ENCODE data around the gene TRIM32.
"Not testable (repeated sequence)": the region's sequence is repeated elsewhere in the genome, so short reads cannot be mapped to it uniquely, and the experiment has no call there.

TRIM32 gene

DNA sequence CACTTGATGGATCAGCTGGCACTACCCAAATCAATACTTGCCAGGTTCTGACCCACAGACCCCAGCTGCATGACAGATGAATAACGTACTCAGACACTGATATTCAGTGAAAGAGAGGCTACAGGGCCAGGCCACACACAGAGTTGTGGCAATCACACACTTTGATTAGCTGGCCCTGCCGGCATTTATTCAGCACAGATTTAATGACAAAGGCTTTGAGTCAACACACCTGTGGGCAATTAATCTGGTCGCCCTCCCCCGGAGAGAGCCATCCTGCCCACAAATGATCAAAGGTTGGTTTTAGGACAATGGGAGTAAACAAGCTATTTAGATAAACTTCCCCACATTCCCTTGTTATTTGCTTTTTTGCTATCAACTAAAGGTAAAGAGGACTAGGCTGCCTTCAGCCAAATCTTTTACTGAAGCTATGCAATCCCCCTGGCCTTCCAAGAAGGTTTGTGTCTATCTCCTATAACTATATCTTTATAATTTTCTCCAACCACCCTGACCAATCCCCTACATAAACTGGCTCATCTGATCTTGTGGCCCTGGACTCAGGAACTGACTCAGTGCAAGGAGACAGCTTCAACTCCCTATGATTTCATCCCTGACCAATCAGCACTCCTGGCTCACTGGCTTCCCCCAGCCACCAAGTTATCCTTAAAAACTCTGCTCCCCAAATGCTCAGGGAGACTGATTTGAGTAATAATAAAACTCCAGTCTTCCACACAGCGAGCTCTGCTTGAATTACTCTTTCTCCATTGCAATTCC is 12.7 kb upstream of the TRIM32 start:
- no peak for DNase-seq

DNA sequence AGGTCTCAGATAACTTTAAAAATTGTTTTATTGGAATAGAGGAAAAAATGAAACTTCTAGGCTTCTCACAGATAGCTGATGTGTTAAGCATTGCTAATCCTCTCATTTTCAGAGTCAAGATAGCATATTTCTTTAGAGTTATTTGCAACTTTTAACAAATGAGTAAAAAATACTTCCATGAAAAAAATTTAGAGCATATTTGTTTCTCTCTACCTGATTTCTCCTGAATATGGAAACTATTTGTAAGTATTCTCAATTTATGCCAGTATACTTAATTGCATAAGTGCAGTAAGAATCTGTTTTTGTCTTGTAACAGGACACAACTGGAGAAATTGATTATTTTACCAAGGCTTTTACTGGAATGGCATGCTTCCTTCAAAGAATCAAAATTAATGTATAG is 3.6 kb upstream of the TRIM32 start:
- no peak for DNase-seq

DNA sequence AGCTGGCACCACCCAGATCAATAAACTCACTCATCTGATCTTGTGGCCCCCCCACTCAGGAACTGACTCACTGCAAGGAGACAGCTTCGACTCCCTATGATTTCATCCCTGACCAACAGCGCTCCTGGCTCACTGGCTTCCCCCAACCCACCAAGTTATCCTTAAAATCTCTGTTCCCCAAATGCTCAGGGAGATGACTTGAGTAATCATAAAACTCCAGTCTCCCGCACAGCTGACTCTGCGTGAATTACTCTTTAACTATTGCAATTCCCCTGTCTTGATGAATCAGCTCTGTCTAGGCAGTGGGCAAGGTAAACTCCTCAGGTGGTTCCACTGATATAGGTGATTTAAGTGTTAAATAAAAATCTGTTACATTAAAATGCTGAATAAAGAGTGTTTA is 1.9 kb upstream of the TRIM32 start:
- DNase-seq = no peak

DNA sequence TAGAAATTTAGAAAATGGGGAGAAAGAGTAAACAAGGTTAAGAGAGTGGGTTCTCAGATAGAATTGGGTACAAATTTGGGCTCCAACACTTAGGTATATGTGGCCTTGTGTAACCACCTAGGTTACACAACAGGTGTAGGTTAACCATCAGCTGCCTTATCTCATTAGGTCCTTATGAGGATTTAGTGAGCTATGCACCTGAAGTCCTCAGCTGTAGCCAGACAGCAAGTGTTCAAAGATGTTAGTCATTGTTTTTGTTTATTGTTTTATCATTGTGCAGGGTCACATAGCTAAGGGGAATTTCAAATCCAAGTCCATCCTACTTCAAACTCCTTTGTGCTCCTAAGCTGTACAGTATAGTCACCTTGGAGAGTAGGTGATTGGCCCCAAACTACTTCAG is 970 bp upstream of the TRIM32 start:
- no peak for DNase-seq

DNA sequence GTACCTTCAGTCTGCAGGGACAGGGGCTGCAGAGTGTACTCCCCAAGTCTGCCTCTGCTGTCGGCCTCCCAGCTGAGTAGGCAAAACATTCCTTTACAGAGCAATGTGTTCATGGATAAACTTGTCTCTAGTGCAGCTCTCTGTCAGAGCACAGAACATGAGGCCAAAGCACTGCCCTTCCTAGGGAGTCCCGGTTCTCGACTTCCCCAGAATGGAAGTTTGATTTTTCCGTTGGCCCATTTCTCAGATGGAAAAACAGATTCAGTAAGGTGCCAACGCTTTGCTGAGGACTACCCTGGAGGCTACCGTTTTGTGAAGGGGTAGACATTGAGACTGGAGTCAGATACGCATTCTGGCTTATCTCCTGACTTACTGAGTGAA is 422 bp upstream of the TRIM32 start:
- no peak for DNase-seq

DNA sequence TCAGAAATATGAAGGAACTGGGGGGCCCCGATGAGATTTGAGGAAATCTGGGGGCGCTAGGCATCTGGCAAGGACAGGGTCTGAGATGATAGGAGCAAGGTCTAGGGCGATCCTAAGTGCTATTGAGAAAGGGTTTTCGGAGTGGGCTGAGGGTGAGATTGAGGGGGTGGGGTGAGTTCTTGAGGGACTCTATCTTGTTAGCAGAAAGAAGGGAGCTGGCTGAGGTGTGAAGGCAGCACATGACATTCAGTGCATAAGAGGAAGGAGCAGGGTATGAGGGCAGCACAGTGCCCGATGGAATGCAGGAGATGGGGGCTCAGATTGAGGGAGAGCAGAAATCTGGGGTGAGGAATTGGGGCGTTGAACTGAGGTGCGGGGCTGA is 640 bp downstream of the TRIM32 start:
- DNase-seq = no peak

DNA sequence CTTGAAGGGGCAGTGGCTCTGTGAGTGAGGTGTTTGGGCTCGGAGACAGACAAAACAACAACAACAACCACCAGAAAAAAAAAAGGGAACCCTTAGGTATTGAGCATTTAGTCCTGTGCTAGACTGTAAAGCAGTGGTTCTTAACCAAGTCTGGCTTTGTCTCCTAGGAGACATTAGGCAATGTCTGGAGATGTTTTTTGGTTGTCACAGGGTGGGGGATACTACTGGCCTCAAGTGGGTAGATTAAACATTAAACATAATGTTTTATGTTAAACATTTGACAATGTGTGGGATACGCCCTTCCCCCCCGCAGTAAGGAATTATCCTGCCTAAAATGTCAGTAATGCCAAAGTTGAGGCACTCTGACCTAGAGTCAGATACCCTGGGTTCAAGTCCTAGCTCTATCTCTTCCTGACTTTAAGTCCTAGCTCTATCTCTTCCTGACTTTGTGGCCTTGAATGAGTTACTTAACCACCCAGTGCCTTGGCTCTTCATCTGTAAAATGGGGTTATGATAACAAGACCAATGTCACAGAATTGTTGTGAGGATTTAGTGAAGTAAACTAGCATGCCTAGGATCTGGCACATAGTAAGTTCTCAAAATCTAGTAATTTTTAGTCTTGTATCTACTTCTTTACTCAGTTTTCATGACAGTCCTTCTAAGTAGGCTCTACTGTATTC is 1.8 kb downstream of the TRIM32 start:
- no peak for DNase-seq

DNA sequence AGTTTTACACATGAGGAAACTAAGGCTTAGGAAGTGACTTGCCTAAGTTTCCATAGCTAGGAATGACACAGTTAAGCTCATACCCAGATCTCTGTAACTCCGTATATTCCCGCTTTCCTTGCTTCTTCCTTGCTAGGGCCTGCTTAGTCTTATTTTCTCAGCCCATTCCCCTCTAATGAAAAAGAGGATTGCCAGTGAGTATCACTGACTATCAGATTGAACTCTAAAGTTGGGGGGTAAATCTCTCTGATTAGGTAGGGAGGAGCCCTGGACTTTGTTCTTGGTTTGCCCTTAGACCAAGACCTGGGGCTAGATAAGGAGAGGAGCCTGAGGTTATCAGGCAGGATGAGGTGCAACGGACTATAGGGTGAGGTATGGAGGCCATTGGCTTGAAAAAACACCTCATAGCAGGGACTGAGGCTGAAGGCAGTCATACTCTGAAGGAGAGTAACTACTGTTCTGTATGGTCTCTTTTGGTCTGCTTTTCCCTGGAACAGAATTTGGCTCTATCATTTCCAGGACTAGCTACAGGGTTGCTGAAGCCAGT is 2.5 kb downstream of the TRIM32 start:
- DNase-seq = no peak

DNA sequence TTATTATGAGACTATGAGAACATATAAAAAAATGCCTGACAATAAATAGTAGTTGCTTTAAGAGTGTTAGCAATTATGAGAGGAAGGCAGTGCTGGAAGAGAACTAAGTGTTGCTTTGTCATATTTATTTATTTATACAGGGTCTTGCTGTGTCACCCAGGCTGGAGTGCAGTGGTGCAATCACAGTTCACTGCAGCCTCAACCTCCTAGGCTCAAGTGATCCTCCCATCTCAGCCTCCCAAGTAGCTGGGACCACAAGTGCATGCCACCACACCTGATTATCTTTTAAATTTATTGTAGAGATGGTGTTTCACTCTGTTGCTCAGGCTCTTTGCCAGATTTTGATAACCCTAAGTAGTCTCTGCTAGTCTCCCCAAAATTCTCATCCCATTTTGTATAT is 3.7 kb downstream of the TRIM32 start:
- DNase-seq = not testable (repeated sequence)

DNA sequence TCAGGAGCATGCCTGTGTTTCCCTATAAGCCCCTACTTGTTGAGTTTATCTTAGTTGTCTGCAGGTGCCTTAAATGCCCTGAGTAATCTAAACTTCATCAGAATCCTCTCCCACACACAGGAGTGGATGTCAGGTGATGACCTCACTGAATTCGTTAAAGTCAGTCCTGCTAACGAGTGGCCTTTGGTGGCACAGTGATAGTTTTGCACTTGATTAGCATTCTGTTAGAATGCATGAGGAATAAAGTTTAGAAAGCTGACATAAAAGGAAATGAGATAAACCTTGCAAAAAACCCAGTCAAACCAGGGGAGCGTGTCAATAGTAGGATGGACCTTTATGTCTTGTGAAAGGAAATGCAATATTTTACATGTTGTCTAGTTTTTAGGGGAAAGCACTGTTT is 4.5 kb downstream of the TRIM32 start:
- DNase-seq = no peak

DNA sequence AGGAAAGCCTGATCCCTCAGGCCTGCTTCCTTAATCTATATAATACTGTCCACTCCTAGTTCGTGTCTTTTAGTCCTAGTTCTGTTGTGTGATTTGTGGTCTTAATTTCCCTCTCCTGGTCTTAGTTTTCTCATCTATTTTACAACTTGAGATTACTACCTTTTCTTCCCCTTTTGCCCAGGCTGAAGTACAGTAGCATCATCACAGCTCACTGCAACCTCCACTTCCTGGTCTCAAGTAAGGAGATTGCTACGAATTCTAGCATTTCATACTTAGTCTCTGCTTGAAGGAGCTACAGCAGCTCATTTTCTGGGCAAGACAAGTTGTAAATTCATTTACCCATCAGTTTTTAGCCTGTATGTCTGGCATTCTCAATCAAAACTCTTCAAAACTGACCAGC is 5.5 kb downstream of the TRIM32 start:
- DNase-seq = no peak

DNA sequence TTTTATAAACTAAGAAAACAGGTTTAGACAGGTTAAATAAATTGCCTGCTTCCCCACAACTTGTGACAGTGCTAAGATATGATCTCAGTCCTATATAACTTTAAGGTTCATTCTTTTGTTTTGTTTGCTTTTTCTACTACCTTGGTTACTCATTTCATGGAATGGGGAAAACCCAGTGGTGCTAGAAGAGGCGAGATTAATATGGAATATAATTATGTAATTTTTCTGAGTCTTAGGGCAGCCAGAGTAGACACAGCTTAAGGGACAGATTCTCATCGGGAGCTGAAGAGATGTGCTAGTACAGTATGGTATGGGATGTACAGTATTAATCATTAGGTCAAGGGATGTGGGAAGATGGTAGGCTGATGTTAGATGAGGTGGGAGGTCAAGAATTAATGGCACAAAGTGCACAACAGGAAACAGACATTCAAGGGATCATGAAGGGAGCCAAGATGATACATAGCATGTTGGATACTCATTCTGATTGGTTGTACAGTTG is 6.2 kb downstream of the TRIM32 start:
- no peak for DNase-seq

DNA sequence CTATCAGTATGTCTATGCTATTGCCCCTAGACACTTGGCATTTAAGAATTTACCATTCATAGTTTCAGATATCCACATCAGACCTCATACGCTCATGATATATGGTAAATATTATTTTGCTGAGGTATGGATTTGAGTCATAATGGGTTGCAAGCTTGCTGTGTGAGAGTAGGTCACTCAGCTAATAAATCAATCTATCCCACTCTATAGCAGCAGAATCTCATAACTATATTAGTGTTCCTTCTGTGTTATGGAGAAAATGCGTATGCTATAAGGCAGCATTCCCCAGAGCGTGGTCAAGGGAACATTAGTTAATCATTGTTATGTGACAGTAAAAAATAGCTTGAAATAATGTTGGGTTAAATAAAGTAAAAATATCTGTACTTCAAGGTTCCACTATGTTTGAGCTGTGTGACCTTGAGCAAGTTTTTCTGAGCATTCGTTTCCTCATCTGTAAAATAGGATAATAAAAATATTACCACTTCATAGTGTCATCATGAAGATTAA is 7.7 kb downstream of the TRIM32 start:
- DNase-seq = no peak

DNA sequence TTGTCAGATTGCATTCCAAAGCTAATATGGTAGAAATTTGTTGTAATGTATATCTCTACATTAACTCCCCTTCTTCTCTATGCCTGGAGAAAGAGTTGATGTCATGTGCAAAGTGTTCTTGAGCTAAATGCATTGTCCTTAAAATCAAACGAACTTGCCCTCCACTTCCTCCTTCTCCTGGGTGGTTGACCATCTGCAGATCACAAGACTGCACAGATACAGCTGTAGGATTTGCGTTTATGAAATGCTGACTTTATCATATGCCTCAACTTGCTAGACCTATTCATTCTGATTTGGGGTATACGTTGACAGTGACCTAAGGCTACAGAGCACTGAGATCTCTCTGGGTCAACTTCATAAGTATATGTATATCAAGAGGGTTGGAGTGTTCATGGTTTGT is 8.3 kb downstream of the TRIM32 start:
- no peak for DNase-seq

DNA sequence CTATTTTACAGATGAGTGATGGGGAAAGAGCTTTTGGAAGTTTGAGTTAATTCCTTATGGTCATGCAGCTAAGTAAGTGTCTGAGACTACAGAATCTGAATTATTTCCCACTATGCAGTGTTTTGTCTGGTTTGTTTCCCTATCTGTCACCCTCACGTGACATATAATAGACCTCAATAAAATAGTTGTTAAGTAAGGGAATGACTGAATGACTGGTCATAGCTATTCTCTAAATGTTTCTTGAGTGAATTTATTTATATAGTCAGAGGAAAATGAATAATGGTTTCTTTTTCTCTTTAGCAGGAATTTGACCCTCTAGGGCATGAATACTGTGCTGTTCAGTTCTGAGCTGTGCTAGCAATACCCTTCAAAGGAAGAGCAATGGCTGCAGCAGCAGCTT is 10.3 kb downstream of the TRIM32 start:
- no peak for DNase-seq

DNA sequence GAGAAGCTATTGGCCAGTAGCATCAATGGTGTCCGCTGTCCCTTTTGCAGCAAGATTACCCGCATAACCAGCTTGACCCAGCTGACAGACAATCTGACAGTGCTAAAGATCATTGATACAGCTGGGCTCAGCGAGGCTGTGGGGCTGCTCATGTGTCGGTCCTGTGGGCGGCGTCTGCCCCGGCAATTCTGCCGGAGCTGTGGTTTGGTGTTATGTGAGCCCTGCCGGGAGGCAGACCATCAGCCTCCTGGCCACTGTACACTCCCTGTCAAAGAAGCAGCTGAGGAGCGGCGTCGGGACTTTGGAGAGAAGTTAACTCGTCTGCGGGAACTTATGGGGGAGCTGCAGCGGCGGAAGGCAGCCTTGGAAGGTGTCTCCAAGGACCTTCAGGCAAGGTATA is 10.8 kb downstream of the TRIM32 start:
- no peak for DNase-seq

DNA sequence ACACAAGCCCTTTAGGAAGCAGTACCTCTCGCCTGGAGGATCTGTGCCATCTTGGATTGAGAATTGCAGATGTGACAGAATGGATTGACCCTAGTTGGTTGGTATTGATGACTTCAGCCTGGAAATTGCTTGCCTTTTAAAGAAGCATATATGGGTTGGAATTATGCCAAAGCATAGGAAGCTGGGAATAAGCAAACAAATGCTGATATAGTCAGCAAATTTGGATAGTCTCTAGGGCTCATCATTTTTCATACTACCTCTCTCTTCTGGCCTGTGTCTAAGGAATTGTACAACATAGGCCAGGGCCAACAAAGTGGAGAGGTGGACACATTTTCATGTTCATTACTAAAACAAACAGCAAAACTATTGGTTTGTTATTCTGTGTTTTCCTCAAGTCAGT is 13.2 kb downstream of the TRIM32 start:
- no peak for DNase-seq

DNA sequence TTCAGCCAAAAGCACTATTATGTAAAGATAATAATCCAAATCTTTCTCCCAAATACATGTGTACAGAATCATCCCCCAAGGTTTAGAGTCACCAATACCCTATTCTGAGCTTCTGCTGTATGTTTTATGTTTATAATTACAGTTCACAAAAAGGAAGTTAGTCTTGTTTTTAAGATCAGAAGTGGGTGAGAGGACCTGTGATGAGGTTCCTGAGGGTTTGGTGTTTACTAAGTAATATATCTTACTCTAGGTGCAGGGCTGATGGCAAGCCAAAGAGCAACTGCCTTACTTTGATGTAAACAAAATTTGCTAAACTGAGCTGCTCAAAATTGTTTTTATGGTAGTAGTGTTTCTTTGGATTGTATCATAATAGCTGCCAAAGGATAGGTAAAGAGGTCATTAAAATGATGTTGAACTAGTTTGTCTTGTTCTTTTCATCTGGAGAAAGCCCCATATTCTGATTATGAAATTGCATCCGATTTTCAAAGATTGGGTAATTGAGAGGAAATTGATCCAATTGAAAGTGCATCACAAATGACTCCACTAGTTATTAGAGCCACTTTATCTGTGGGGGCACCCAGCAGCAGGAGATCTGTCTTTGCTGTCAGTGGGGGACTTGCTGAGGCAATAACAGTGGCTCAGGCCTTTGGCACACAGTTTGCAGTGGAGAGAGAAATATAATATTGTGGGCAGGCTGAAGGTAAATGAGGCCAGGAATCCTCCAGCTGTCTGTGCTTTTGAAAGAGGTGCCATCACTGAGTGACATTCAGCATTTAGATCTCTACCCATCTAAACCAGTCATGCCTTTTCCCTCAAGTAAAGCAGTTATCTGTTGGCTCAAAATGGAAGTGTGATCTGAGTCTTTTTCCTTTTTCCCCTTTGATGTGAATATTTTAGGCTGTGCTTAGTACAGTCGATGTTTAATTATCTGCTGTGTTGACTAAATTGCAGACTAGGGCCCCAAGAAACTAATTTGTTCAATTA is 14.1 kb downstream of the TRIM32 start:
- no peak for DNase-seq

DNA sequence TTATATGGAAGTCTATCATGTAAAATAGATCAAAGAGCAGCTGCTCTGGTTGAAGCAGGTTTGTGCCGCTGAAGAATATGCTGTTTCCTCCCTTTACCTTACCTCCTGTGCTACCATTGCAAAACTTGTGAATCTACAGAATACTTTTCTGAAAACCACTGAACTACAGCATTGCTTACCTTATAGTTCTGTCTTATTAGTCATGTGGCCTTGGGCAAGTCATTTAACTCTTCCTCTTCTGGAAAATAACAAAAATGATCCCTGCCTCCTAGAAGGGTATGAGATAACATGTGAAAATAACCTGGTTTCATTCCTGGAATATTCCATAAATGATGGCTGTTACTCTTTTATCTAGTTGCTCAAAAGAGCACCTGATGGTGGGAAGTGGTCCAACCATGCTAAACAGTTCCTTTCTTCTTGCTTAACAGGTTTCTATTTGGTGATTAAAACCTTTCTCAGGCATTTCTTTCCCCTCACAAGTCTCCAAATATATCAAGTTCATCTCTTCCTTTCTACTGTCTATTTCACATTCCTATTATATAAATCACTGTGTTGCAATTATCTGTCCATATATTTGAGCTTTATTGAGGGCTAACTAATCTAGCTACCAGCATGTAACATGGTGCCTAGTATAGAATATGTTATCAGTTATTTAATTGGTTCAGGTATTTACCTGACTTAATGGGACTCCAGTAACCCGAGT is 15.0 kb downstream of the TRIM32 start:
- no peak for DNase-seq

DNA sequence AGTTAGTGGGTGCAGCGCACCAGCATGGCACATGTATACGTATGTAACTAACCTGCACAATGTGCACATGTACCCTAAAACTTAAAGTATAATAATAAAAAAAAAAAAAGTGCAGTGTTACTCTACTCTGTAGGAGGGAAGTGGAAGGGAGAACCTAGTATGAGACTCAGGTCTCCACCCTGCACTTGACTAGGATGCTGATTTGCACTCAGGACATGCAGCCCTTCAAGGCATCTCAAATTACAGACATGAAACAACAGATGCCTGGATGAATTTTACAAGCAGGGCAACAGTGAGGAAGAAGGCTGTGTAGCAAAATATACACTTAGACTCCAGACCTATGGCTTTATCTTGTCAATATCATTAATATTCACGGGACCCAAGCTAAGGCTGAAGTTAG is 16.5 kb downstream of the TRIM32 start:
- no peak for DNase-seq

DNA sequence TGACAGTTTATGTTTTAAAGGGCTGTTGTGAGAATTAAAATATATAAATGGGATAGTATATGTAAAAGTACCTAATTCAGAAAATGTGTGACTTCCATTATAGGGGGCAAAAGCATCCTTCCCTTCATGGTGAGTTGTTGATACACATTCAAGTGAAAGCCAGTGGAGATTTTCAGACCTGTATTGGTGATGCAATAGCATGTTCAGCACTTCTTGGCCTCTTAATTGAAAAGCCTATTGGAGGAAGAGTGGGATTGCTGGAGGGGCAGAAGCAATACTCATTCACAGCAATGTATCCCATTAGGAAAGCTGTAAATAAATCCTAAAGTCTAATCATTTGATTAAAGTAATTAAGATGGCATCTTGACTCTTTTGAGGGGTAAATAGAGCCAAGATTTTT is 17.4 kb downstream of the TRIM32 start:
- no peak for DNase-seq

DNA sequence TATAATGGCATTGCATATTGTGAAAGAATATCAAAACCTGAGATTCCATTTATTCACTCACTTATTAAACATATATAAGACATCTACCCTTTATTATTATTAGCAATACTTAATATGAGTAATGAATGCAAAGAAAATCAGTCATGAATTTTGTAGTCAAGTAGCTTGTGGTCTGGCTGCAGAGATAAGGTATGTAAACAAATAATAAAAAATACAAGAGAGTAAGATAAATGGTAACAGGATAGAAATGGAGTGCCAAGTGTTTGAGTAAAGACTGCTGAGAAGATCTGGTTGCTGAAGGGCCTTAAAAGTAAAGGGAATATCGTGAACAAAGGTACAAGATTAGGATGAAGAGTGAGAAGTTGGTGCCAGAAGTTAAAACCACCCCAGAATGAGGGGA is 18.4 kb downstream of the TRIM32 start:
- DNase-seq = no peak

Measured in AML-193 (cell line).